Loucy (cell line): ENCODE measurements around the gene SCD.

Source experiments
- H2AFZ ChIP-seq: fragments of 200-600 bp; sonication (generic); 2 replicates; pipeline ENCODE4 v1.6.0; 2016; ENCODE audit warnings: antibody characterized with exemption, mild to moderate bottlenecking, low read length, moderate library complexity
- H3F3A ChIP-seq: fragments of 200-600 bp; 2 replicates; pipeline ENCODE4 v1.6.0; 2016; ENCODE audit warnings: antibody characterized with exemption, low read depth, mild to moderate bottlenecking
- H3K27me3 ChIP-seq: fragments of 200-600 bp; sonication (generic); 2 replicates; pipeline ENCODE4 v1.6.1; 2014; ENCODE audit warnings: low read length, mild to moderate bottlenecking; ENCODE audit not compliant: insufficient read depth, poor library complexity, severe bottlenecking
- H3K36me3 ChIP-seq: fragments of 200-600 bp; sonication (generic); 2 replicates; pipeline ENCODE4 v1.6.1; 2016; ENCODE audit warnings: low read length; ENCODE audit not compliant: insufficient read depth
- H3K4me1 ChIP-seq: fragments of 200-600 bp; sonication (generic); 2 replicates; pipeline ENCODE4 v1.5.1; 2014; ENCODE audit warnings: low read length, mild to moderate bottlenecking; ENCODE audit not compliant: insufficient read depth, poor library complexity, severe bottlenecking
- H3K4me2 ChIP-seq: fragments of 200-600 bp; sonication (generic); 2 replicates; pipeline ENCODE4 v1.6.0; 2014; ENCODE audit warnings: antibody characterized with exemption, low read length, low read depth, mild to moderate bottlenecking; ENCODE audit not compliant: poor library complexity, severe bottlenecking
- H3K4me3 ChIP-seq: fragments of 200-600 bp; sonication (generic); 2 replicates; pipeline ENCODE4 v1.5.1; 2014; ENCODE audit warnings: low read length, mild to moderate bottlenecking, mixed read lengths; ENCODE audit not compliant: poor library complexity, severe bottlenecking
- H3K79me2 ChIP-seq: fragments of 200-600 bp; sonication (generic); 2 replicates; pipeline ENCODE4 v1.6.1; 2014; ENCODE audit warnings: low read length; ENCODE audit not compliant: insufficient read depth
- H3K9ac ChIP-seq: fragments of 200-600 bp; sonication (generic); 2 replicates; pipeline ENCODE4 v1.6.0; 2014; ENCODE audit warnings: mild to moderate bottlenecking, low read depth, low read length, moderate library complexity; ENCODE audit not compliant: poor library complexity, severe bottlenecking
- H3K9me2 ChIP-seq: fragments of 200-600 bp; sonication (generic); replicated peaks from 2 replicates; pipeline ENCODE4 v1.6.1; 2016; ENCODE audit warnings: low read depth, low read length, mixed read lengths
- H3K9me3 ChIP-seq: fragments of 200-600 bp; sonication (generic); 2 replicates; pipeline ENCODE4 v1.6.1; 2014; ENCODE audit warnings: mild to moderate bottlenecking, antibody characterized with exemption, low read length, low read depth; ENCODE audit not compliant: insufficient read depth
- H4K20me1 ChIP-seq: fragments of 200-600 bp; sonication (generic); 2 replicates; pipeline ENCODE4 v1.6.0; 2014; ENCODE audit warnings: antibody characterized with exemption, low read length, mild to moderate bottlenecking; ENCODE audit not compliant: insufficient read depth, poor library complexity, severe bottlenecking
- CTCF ChIP-seq: fragments of 200-600 bp; sonication (generic); conservative IDR thresholded peaks from 2 replicates; pipeline ENCODE4 v1.5.1; 2014; ENCODE audit warnings: mild to moderate bottlenecking, antibody characterized with exemption, low read length
- EZH2phosphoT487 ChIP-seq: fragments of 200-600 bp; IDR thresholded peaks from 2 replicates; pipeline ENCODE4 v1.6.1; 2018; ENCODE audit warnings: antibody characterized with exemption, mild to moderate bottlenecking, moderate library complexity, borderline replicate concordance

The SCD gene

GRCh38 chr10:100359030-100359432 lies 12.0 kb downstream of the SCD start:
- H3K79me2 ChIP-seq: peaks cover 65% of the 10 kb centered on the region
- no peaks in the 10 kb centered on the region for H3K27me3 ChIP-seq
- peak overlapping the region; percentile 5 for H3K9ac ChIP-seq
- no peak overlapping the region for H2AFZ ChIP-seq
- H3K4me3 ChIP-seq: peak overlapping the region; percentile 41
- no peaks in the 10 kb centered on the region for H3K9me2 ChIP-seq
- H3K36me3 ChIP-seq: peaks cover 91% of the 10 kb centered on the region
- peaks cover 11% of the 10 kb centered on the region; the same call in 1 of the 2 replicates for H3F3A ChIP-seq
- peak overlapping the region; percentile 68 for H3K4me2 ChIP-seq
- peaks cover 95% of the 10 kb centered on the region for H4K20me1 ChIP-seq
- H3K9me3 ChIP-seq: no peaks in the 10 kb centered on the region
- H3K4me1 ChIP-seq: peaks cover 50% of the 10 kb centered on the region
- TF ChIP-seq EZH2phosphoT487 (no peak), CTCF (no peak)

- TF ChIP-seq EZH2phosphoT487: no peak
- no peak for TF ChIP-seq CTCF
- Histone ChIP-seq H2AFZ (no peak overlapping the region), H3K36me3 (peaks cover 87% of the 10 kb centered on the region), H3K9ac (peak overlapping the region; percentile 5), H3F3A (peaks cover 16% of the 10 kb centered on the region; the same call in 1 of the 2 replicates), H3K4me2 (peak overlapping the region; percentile 68), H3K4me1 (peaks cover 44% of the 10 kb centered on the region), H3K9me2 (no peaks in the 10 kb centered on the region), H3K27me3 (no peaks in the 10 kb centered on the region), H4K20me1 (peaks cover 95% of the 10 kb centered on the region), H3K79me2 (peaks cover 63% of the 10 kb centered on the region), H3K9me3 (no peaks in the 10 kb centered on the region), H3K4me3 (peak overlapping the region; percentile 41)
Measured at GRCh38 chr10:100359529-100360150, 12.6 kb downstream of the SCD start.

GRCh38 chr10:100360234-100360633 lies 13.2 kb downstream of the SCD start:
- TF ChIP-seq EZH2phosphoT487 (no peak), CTCF (no peak)
- H3K36me3 ChIP-seq: peaks cover 81% of the 10 kb centered on the region
- no peak overlapping the region for H2AFZ ChIP-seq
- no peaks in the 10 kb centered on the region for H3K9me3 ChIP-seq
- peaks cover 93% of the 10 kb centered on the region for H4K20me1 ChIP-seq
- peaks cover 57% of the 10 kb centered on the region for H3K79me2 ChIP-seq
- H3F3A ChIP-seq: peaks cover 17% of the 10 kb centered on the region; the same call in 1 of the 2 replicates
- H3K4me1 ChIP-seq: peaks cover 38% of the 10 kb centered on the region
- H3K9ac ChIP-seq: no peak overlapping the region
- no peaks in the 10 kb centered on the region for H3K27me3 ChIP-seq
- H3K4me2 ChIP-seq: peak overlapping the region; percentile 68
- H3K4me3 ChIP-seq: no peak overlapping the region
- H3K9me2 ChIP-seq: no peaks in the 10 kb centered on the region
